ENCODE measurements around the gene HAS3. TPM values are rescaled to one million over a fixed set of nuclear protein-coding genes. Genes with fewer than 3 reads are reported as not detected.

HAS3 gene
- total RNA-seq, 1 experiment from 2014 or later = 66.9 TPM

- TF ChIP-seq CTCF (IDR thresholded peaks at IDR 0.05) = no peak
- TF ChIP-seq FOXJ3 (CRISPR knock-in tag; IDR thresholded peaks at IDR 0.05; ENCODE audit: borderline replicate concordance) = no peak
Observed at GRCh38 chr16:69116906-69117305, 11.5 kb downstream of the HAS3 start (continued).

- TF ChIP-seq E2F1 (CRISPR knock-in tag; IDR thresholded peaks at IDR 0.05) (no peak), ATF6 (CRISPR knock-in tag; IDR thresholded peaks at IDR 0.05) (no peak), ZNF671 (CRISPR knock-in tag; IDR thresholded peaks at IDR 0.05) (no peak), IRF1 (CRISPR knock-in tag; IDR thresholded peaks at IDR 0.05) (no peak), FOXK1 (CRISPR knock-in tag; IDR thresholded peaks at IDR 0.05) (no peak), MYBL2 (CRISPR knock-in tag; IDR thresholded peaks at IDR 0.05) (no peak), SMAD4 (CRISPR knock-in tag; IDR thresholded peaks at IDR 0.05) (no peak), CDX4 (CRISPR knock-in tag; IDR thresholded peaks at IDR 0.05; ENCODE audit: borderline replicate concordance) (no peak), RORB (CRISPR knock-in tag; IDR thresholded peaks at IDR 0.05) (no peak), SMAD3 (CRISPR knock-in tag; IDR thresholded peaks at IDR 0.05; ENCODE audit: borderline replicate concordance) (no peak), ZMAT4 (CRISPR knock-in tag; IDR thresholded peaks at IDR 0.05) (no peak), SOX15 (CRISPR knock-in tag; IDR thresholded peaks at IDR 0.05) (no peak), ZNF121 (CRISPR knock-in tag; IDR thresholded peaks at IDR 0.05) (no peak), IRF2 (CRISPR knock-in tag; IDR thresholded peaks at IDR 0.05; ENCODE audit: borderline replicate concordance, low read depth) (no peak), ARID4B (CRISPR knock-in tag; IDR thresholded peaks at IDR 0.05; ENCODE audit: borderline replicate concordance) (no peak)
- Mint-ChIP-seq H3K4me1 (no peaks in the 10 kb centered on the region), H3K9me3 (no peaks in the 10 kb centered on the region), H3K27ac (no peak overlapping the region), H3K27me3 (ENCODE audit: low read depth) (no peaks in the 10 kb centered on the region), H3K36me3 (peaks cover 75% of the 10 kb centered on the region), H3K4me3 (no peak overlapping the region)
- CTCF ChIA-PET = interaction anchor here (1.2 to 1.4 kb wide), 3 partner anchors 11 to 146 kb away, joined by 3 to 4 read pairs (median 4); no protein-coding TSS in a partner anchor
- DNase-seq (ENCODE audit: low spot score) (no peak), ATAC-seq (no peak)
- POLR2A ChIA-PET = interaction anchor here (0.8 to 1.1 kb wide), 3 partner anchors 10 to 130 kb away, joined by 3 to 7 read pairs (median 4); partner anchors contain the start of genes CHTF8 and UTP4
Observed at GRCh38 chr16:69118468-69118867, 13.0 kb downstream of the HAS3 start.
